ENCODE measurements around the gene SNX17.
A peak's percentile ranks its signal among the peaks of the same experiment; 100 is the strongest.

The SNX17 gene

GRCh38 chr2:27369471-27370025, 868 bp upstream of the SNX17 start:
- no peak for DNase-seq (ENCODE audit: low read depth)

- DNase-seq (ENCODE audit: low read depth) = no peak
Measured at GRCh38 chr2:27370816-27371620, 602 bp downstream of the SNX17 start.

GRCh38 chr2:27372937-27373336, 2.5 kb downstream of the SNX17 start:
- DNase-seq (ENCODE audit: low read depth) = no peak

- no peak for DNase-seq (ENCODE audit: low read depth)
Measured at GRCh38 chr2:27373567-27373966, 3.2 kb downstream of the SNX17 start.

GRCh38 chr2:27375513-27376099, 5.2 kb downstream of the SNX17 start:
- DNase-seq (ENCODE audit: low read depth) = no peak

GRCh38 chr2:27376151-27376865, 5.9 kb downstream of the SNX17 start:
- DNase-seq (ENCODE audit: low read depth) = no peak

- no peak for DNase-seq (ENCODE audit: low read depth)
Measured at GRCh38 chr2:27376866-27377617, 6.6 kb downstream of the SNX17 start.

GRCh38 chr2:27377618-27378095, 7.2 kb downstream of the SNX17 start:
- no peak for DNase-seq (ENCODE audit: low read depth)

- DNase-seq (ENCODE audit: low read depth) = no peak
Measured at GRCh38 chr2:27378096-27378808, 7.8 kb downstream of the SNX17 start.

- no peak for DNase-seq (ENCODE audit: low read depth)
Measured at GRCh38 chr2:27378809-27379290, 8.4 kb downstream of the SNX17 start.

GRCh38 chr2:27379383-27379835, 9.0 kb downstream of the SNX17 start:
- DNase-seq (ENCODE audit: low read depth) = no peak

- DNase-seq (ENCODE audit: low read depth) = no peak
Measured at GRCh38 chr2:27379836-27380625, 9.6 kb downstream of the SNX17 start.

- DNase-seq (ENCODE audit: low read depth) = peak; percentile 79
Measured at GRCh38 chr2:27380626-27381545, 10.5 kb downstream of the SNX17 start, which contains the start of gene ZNF513. Gene ZNF513, minus strand, starts transcription at chr2:27380734. Its CDS starts 208 bp downstream, at chr2:27380526.

- DNase-seq (ENCODE audit: low read depth) = no peak
Measured at GRCh38 chr2:27381577-27382181, 11.3 kb downstream of the SNX17 start.

- no peak for DNase-seq (ENCODE audit: low read depth)
Measured at GRCh38 chr2:27390822-27391679, 20.6 kb downstream of the SNX17 start.

GRCh38 chr2:27393225-27393624, 22.8 kb downstream of the SNX17 start:
- no peak for DNase-seq (ENCODE audit: low read depth)

- no peak for DNase-seq (ENCODE audit: low read depth)
Measured at GRCh38 chr2:27398962-27399361, 28.5 kb downstream of the SNX17 start.

Measured in activated T-cell treated with anti-CD3 and anti-CD28 coated beads for 1 hour (primary cell).